ENCODE results near the gene LRRC4B. TPM values are rescaled to one million over a fixed set of nuclear protein-coding genes. Genes with fewer than 3 reads are reported as not detected.
"Not testable (repeated sequence)": the region's sequence is repeated elsewhere in the genome, so short reads cannot be mapped to it uniquely, and the experiment has no call there.

Gene LRRC4B
- total RNA-seq, 4 donors from 2014 or later: 0.59 to 3.0 (median 1.6) TPM

DNA sequence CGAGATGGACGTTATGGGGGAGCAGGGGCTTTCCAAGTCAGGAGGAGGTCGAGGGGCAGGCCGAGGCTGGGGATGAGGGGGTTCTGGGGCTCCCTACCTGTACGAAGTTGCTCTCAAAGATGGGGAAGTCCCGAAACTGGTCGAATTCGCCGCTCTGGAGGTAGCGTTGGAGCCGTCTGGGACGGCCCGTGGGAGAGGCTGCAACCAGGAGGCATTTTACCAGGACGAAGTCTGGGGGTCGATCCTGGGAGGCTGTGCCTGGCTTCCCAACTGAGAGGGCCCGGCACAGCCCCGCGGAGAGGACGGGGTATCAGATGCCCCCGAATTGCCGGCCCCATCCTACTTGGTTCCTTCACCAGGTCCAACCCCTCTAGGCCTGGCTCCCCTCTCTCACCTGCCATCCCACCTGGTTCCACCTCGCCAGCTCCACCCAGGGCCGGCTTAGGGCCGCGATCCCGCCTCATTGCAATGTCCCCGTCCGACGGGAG lies 92.5 kb downstream of the LRRC4B start:
- H3K4me1 ChIP-seq: peaks cover 10 to 17% of the 10 kb centered on the region in 2 donors
- peaks cover 21 to 30% of the 10 kb centered on the region in 2 donors for H3K36me3 ChIP-seq
- TF ChIP-seq POLR2A (IDR thresholded peaks at IDR 0.05): no peak
- TF ChIP-seq, protein P1, sequence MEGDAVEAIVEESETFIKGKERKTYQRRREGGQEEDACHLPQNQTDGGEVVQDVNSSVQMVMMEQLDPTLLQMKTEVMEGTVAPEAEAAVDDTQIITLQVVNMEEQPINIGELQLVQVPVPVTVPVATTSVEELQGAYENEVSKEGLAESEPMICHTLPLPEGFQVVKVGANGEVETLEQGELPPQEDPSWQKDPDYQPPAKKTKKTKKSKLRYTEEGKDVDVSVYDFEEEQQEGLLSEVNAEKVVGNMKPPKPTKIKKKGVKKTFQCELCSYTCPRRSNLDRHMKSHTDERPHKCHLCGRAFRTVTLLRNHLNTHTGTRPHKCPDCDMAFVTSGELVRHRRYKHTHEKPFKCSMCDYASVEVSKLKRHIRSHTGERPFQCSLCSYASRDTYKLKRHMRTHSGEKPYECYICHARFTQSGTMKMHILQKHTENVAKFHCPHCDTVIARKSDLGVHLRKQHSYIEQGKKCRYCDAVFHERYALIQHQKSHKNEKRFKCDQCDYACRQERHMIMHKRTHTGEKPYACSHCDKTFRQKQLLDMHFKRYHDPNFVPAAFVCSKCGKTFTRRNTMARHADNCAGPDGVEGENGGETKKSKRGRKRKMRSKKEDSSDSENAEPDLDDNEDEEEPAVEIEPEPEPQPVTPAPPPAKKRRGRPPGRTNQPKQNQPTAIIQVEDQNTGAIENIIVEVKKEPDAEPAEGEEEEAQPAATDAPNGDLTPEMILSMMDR (IDR thresholded peaks at IDR 0.05): no peak
- H3K27me3 ChIP-seq: no peaks in the 10 kb centered on the region
- WGBS, 2 donors: 71 to 86% methylated on average over 24 to 26 of the region's 29 CpGs
- peak overlapping the region in 2 of 3 donors; percentile 44 to 75 for H3K27ac ChIP-seq
- no peaks in the 10 kb centered on the region for H3K9me3 ChIP-seq
- intact Hi-C loops (cut with DNase I): loop anchor here (5.0 kb wide), 1 partner anchor 37 kb away; the partner anchor contains the start of genes ASPDH and JOSD2
- no peak for DNase-seq
- H3K4me3 ChIP-seq (replicated peaks in 1 of 3): peak overlapping the region in 1 of 3 donors; percentile 81

DNA sequence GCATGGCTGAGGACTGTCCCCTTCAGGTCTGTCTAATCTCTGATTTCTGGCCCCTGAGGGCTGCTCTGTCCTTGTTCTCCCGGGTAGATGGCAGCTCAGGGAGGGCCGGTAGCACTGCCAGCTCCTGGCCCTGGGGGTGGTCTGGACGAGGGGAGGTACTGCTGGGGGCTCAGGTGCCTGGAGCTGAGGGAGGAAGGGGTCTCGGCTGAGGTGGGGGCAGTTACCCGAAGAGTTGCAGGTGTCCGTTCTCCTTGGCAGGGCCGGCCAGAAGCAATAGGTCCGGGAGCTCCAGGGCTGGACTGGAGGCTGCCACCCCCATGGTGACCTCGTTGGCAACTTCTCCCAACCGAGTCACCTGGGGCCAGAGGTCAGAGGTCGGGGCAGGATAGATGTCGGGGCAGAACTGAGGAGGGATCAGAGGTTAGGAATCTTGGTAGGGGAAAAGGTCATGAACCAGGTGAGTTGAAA lies 93.1 kb downstream of the LRRC4B start:
- intact Hi-C loops (cut with DNase I): loop anchor here (5.0 kb wide), 1 partner anchor 37 kb away; the partner anchor contains the start of genes ASPDH and JOSD2

DNA sequence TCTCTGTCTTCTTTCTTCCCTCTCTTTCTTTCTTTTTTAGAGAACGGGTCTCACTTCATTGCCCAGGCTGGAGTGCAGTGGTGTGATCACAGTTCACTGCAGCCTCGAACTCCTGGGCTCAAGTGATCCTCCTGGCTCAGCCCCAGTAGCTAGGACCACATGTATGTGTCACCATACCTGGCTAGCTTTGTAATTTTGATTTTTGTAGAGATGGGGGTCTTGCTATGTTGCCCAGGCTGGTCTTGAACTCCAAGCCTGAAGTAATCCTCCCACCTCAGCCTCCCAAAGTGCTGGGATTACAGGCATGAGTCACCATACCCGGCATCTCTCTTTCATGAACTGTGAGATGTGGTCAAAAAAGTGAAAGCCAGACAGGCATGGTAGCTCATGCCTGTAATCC lies 94.9 kb downstream of the LRRC4B start:
- H3K27me3 ChIP-seq; H3K9me3 ChIP-seq; H3K27ac ChIP-seq; DNase-seq; H3K36me3 ChIP-seq; H3K4me3 ChIP-seq (replicated peaks in 1 of 3); intact Hi-C loops (cut with DNase I): not testable (repeated sequence)
- peaks cover 10 to 15% of the 10 kb centered on the region in 2 donors for H3K4me1 ChIP-seq
- 49 to 51% methylated on average over 2 to 3 of the region's 3 CpGs for WGBS, 2 donors

More for the DNA sequence above, 93.1 kb downstream of the LRRC4B start:
- Histone ChIP-seq H3K27ac (no peak overlapping the region), H3K4me3 (replicated peaks in 1 of 3) (no peak overlapping the region), H3K27me3 (no peaks in the 10 kb centered on the region), H3K4me1 (peaks cover 10 to 17% of the 10 kb centered on the region in 2 donors), H3K9me3 (no peaks in the 10 kb centered on the region), H3K36me3 (peaks cover 14 to 23% of the 10 kb centered on the region in 2 donors)
- TF ChIP-seq POLR2A (IDR thresholded peaks at IDR 0.05): no peak
- TF ChIP-seq, protein P1 (IDR thresholded peaks at IDR 0.05): no peak
- 80 to 88% methylated on average over 10 to 12 of the region's 12 CpGs for WGBS, 2 donors
- no peak for DNase-seq

DNA sequence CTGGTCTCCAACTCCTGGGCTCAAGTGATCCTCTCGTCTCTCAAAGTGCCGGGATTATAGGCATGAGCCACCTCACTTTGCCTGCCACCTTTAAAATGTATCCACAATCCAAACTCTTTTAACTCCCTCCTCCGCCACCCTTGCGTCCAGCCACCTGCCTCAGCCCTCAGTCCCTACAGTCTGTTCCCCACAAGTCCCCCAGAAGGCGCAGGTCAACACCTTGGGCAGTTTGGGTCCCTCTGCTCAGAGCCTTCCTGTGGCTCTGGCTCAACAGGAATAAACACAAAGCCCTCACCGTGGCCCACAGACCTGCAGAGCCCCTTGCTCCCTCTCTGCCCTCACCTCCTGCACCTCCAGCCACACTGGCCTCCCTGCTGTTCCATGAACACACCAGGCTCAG lies 99.4 kb downstream of the LRRC4B start:
- 88 to 92% methylated on average over 6 of the region's 6 CpGs for WGBS, 2 donors
- no peak for DNase-seq
- Histone ChIP-seq H3K36me3 (no peaks in the 10 kb centered on the region), H3K4me1 (peaks cover 7 to 16% of the 10 kb centered on the region in 2 donors), H3K27ac (no peak overlapping the region), H3K9me3 (no peaks in the 10 kb centered on the region), H3K4me3 (replicated peaks in 1 of 3) (no peak overlapping the region), H3K27me3 (no peaks in the 10 kb centered on the region)
- TF ChIP-seq, protein P1 (IDR thresholded peaks at IDR 0.05): no peak
- TF ChIP-seq POLR2A (IDR thresholded peaks at IDR 0.05): no peak
- intact Hi-C loops (cut with DNase I): no loop called here

DNA sequence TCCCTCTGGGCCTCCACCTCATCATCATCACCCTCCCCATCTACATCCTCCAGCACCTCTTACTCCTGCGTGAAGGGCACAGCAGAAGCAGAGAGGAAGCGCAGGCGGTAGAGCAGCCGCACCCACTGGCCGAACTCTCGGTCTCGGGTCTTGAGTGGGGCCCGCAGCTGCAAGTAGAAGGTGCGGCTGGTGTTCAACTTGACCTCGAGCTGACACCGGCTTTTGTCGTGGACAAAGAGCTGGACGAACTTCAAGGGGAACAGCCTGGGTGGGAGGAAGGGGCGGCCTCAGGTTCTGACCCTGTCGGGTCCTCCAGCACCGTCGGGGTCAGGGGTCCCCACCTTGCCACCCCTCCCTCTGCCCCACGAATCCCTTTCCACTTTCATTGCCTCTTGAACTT lies 100.7 kb downstream of the LRRC4B start:
- Histone ChIP-seq H3K4me3 (replicated peaks in 1 of 3) (no peak overlapping the region), H3K4me1 (peaks cover 7 to 16% of the 10 kb centered on the region in 2 donors), H3K36me3 (no peaks in the 10 kb centered on the region), H3K27ac (no peak overlapping the region), H3K27me3 (no peaks in the 10 kb centered on the region), H3K9me3 (no peaks in the 10 kb centered on the region)
- TF ChIP-seq POLR2A (IDR thresholded peaks at IDR 0.05): no peak
- TF ChIP-seq, protein P1 (IDR thresholded peaks at IDR 0.05): no peak
- WGBS, 2 donors: 84 to 89% methylated on average over 18 of the region's 18 CpGs
- intact Hi-C loops (cut with DNase I): no loop called here
- no peak for DNase-seq

Other genes starting within 250 kb of the LRRC4B start
- 10 to 100 TPM in 3 of 4 donors, 1 to 10 TPM in 1; 5.9 to 32.8 (median 17.2) TPM for gene KCNC3, start 239.1 kb downstream of the LRRC4B start, total RNA-seq
- 1 to 10 TPM in 2 of 4 donors, under 1 TPM in 2; 0.46 to 3.4 (median 1.5) TPM for gene NAPSA, start 202.8 kb downstream of the LRRC4B start, total RNA-seq
- gene NR1H2, start 192.0 kb downstream of the LRRC4B start, total RNA-seq: 100 to 1,000 TPM in 2 of 4 donors, 10 to 100 TPM in 2; 76.4 to 114 (median 100) TPM
- 10 to 100 TPM; 12.9 to 27.5 (median 19.0) TPM for gene POLD1, start 184.1 kb downstream of the LRRC4B start, total RNA-seq
- not detected for gene SPIB, start 149.5 kb downstream of the LRRC4B start, total RNA-seq
- under 1 TPM in 1 of 4 donors, not detected in 3; 0.13 TPM for gene MYBPC2, start 135.5 kb downstream of the LRRC4B start, total RNA-seq
- gene EMC10, start 91.9 kb downstream of the LRRC4B start, total RNA-seq: 100 to 1,000 TPM; 139 to 250 (median 214) TPM
- gene GARIN5A, start 91.6 kb downstream of the LRRC4B start, total RNA-seq: 1 to 10 TPM; 1.4 to 8.1 (median 5.0) TPM
- 10 to 100 TPM; 23.9 to 49.5 (median 41.3) TPM for gene JOSD2, start 57.2 kb downstream of the LRRC4B start, total RNA-seq
- gene ASPDH, start 54.5 kb downstream of the LRRC4B start, total RNA-seq: not detected
- 1 to 10 TPM in 2 of 4 donors, under 1 TPM in 1, not detected in 1; 0.67 to 1.4 (median 1.3) TPM for gene SYT3, start 71.4 kb upstream of the LRRC4B start, total RNA-seq
- 1 to 10 TPM in 1 of 4 donors, not detected in 3; 1.7 TPM for gene C19orf81, start 81.0 kb upstream of the LRRC4B start, total RNA-seq
- under 1 TPM in 2 of 4 donors, not detected in 2; 0.10 to 0.45 TPM for gene SHANK1, start 151.4 kb upstream of the LRRC4B start, total RNA-seq
- 10 to 100 TPM in 1 of 4 donors, 1 to 10 TPM in 3; 5.0 to 16.0 (median 8.9) TPM for gene CLEC11A, start 154.9 kb upstream of the LRRC4B start, total RNA-seq
- not detected for gene GPR32, start 202.0 kb upstream of the LRRC4B start, total RNA-seq
- gene ACP4, start 222.0 kb upstream of the LRRC4B start, total RNA-seq: not detected

All from thyroid gland (tissue), 4 donors.